SJCRH30 (cell line): ENCODE results near the gene KHDRBS1. TPM values are rescaled to one million over a fixed set of nuclear protein-coding genes. Genes with fewer than 3 reads are reported as not detected.
"Not testable (repeated sequence)": the region's sequence is repeated elsewhere in the genome, so short reads cannot be mapped to it uniquely, and the experiment has no call there.

ENCODE experiments used
- DNase-seq, 2 experiments: peaks; one replicate each; pipeline ENCODE4 v3.0.0-alpha.2; 2015 to 2020
- H3K27ac ChIP-seq: fragments of 250-450 bp; sonication (Bioruptor Pico); 2 replicates; pipeline ENCODE4 v1.5.1; 2020; ENCODE audit warnings: mild to moderate bottlenecking, moderate library complexity
- H3K27me3 ChIP-seq: fragments of 250-450 bp; sonication (Bioruptor Pico); 2 replicates; pipeline ENCODE4 v1.5.1; 2020; ENCODE audit warnings: mild to moderate bottlenecking, moderate library complexity
- H3K36me3 ChIP-seq: fragments of 250-450 bp; sonication (Bioruptor Pico); 2 replicates; pipeline ENCODE4 v1.5.1; 2020; ENCODE audit warnings: mild to moderate bottlenecking, moderate library complexity
- H3K4me1 ChIP-seq: fragments of 250-450 bp; sonication (Bioruptor Pico); 2 replicates; pipeline ENCODE4 v1.5.1; 2020; ENCODE audit warnings: mild to moderate bottlenecking, moderate library complexity
- H3K4me3 ChIP-seq: fragments of 250-450 bp; sonication (Bioruptor Pico); 2 replicates; pipeline ENCODE4 v1.5.1; 2020; ENCODE audit warnings: mild to moderate bottlenecking, moderate library complexity
- H3K9me3 ChIP-seq: fragments of 250-450 bp; sonication (Bioruptor Pico); replicated peaks from 2 replicates; pipeline ENCODE4 v1.5.1; 2020; ENCODE audit warnings: mild to moderate bottlenecking, moderate library complexity
- total RNA-seq: library from RNA; depleted of rRNA; stranded (reverse); fragments of >200 nt; shearing (Covaris generic); gene quantifications from 2 replicates; pipeline ENCODE4 v1.2.3, GENCODE V29; 2014

KHDRBS1 gene
- total RNA-seq, 1 experiment from 2014 or later: 138 TPM

DNA sequence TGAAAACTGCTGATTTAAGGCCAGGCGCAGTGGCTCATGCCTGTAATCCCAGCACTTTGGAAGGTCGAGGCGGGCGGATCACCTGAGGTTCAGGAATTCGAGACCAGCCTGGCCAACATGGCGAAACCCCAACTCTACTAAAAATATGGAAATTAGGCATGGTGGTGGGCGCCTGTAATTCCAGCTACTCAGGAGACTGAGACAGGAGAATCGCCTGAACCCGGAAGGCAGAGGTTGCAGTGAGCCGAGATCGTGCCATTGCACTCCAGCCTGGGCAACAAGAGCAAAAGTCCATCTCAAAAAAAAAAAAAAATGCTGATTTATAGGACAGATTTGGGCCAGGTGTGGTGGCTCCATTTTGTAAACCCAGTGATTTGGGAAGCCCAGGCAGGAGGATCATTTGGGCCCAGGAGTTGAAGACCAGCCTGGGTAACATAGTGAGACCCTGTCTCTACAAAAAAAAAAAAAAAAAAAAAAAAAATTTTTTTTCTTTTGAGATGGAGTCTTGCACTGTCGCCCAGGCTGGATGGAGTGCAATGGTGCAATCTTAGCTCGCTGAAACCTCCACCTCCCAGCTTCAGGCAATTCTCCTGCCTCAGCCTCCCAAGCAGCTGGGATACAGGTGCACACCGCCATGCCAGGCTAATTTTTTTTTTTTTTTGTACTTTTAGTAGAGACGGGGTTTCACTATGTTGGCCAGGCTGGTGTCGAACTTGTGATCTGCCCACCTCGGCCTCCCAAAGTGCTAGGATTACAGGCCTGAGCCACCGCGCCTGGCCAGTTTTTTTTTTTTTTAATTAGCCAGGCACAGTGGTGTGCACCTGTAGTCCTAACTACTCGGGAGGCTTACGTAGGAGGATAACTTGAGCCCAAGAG, 52.2 kb downstream of the KHDRBS1 start:
- not testable (repeated sequence) for H3K27ac ChIP-seq, H3K36me3 ChIP-seq, DNase-seq, H3K9me3 ChIP-seq, H3K4me3 ChIP-seq, H3K27me3 ChIP-seq
- H3K4me1 ChIP-seq: peaks cover 24% of the 10 kb centered on the region

DNA sequence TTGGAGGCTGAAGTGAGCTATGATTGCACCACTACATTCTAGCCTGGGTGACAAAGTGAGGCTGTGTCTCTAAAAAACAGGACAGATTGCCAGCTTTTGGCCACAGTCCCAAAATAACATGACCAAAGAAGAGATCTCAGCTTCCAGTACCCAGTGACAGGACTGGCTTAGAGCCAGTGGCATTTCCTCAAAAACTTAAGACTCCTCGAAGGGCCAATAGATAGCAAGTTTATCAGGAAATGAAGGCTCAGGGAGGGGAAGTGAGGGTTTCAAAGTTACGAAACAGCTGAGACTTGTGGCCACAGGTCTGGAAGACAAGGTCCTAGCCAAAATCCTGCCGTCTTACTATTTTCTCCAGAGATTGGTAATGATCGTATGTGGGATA, 52.8 kb downstream of the KHDRBS1 start:
- Histone ChIP-seq H3K27me3 (no peaks in the 10 kb centered on the region), H3K27ac (no peak overlapping the region), H3K4me1 (peaks cover 24% of the 10 kb centered on the region), H3K4me3 (no peak overlapping the region), H3K9me3 (no peaks in the 10 kb centered on the region), H3K36me3 (peaks cover 2% of the 10 kb centered on the region)
- DNase-seq: peak; percentile 21 to 60

DNA sequence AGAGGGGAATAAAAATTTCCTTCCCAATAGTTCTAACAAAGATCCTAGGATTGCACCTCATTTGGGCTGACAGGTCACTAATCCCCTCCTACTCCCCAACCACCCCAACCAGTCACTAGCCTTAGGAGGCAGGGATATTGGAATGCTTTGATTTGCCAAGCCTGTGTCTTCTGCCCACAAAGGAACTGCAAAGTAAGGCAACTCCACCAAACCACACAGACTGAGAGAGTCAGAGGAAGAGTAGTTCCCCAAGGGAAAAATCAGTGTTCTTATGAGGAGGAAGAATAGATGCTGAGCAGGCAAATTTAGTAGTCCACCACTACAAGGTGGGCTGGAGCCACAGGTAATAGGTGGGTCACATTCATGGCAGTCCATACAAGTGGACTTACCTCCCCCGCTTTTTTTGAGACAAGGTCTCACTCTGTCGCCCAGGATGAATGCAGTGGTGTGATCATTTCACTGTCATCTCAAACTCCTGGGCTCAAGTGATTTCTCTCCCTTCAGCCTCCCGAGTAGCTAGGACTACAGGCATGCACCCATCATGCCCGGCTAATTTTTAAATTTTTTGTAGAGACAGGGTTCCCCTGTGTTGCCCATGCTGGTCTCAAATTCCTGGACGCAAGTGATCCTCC, 55.4 kb downstream of the KHDRBS1 start:
- Histone ChIP-seq H3K27ac (no peak overlapping the region), H3K4me1 (peaks cover 10% of the 10 kb centered on the region)
- DNase-seq: no peak

DNA sequence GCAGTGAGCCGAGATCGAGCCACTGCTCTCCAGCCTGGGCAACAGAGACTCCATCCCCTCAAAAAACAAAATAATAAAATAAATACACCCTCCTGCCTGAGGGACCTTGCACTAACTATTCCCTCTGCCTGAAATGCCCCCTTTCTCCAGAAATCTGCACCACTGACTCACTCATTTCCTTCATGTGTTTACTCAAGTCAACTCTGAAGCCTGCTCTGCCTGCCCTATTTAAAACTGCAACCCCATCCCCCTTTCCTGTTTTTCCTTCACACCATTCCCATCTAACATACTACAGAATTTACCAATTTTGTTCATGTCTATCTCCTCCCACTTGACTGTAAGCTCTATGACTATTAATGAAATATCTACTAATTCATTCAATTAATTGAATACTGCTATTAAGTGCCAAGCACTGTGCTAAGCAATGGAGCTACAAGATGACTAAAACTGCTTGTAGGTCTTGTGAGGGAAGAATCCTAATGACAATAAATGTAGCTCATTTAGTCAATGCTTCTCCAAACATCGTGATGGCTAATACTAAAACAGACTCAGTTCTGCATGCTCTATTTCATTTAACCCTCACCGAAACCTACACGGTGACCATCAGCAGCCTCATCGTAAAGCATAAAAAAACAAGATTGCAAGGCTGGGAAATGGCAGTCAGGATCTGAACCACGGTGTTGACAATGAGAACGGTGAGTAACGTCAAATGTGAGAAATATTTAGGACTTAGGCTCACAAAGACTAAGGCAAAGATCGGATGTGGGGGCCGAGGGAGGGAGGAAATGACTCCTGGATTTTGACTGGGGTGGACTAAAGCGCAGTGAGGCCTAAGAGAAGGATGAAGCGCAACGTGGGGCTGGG, 58.3 kb downstream of the KHDRBS1 start:
- DNase-seq: peak in 1 of 2 experiments; percentile 35
- H3K27me3 ChIP-seq: no peaks in the 10 kb centered on the region
- no peaks in the 10 kb centered on the region for H3K9me3 ChIP-seq

More for the DNA sequence above, 55.4 kb downstream of the KHDRBS1 start:
- no peaks in the 10 kb centered on the region for H3K27me3 ChIP-seq
- no peaks in the 10 kb centered on the region for H3K36me3 ChIP-seq
- H3K4me3 ChIP-seq: no peak overlapping the region
- H3K9me3 ChIP-seq: no peaks in the 10 kb centered on the region

DNA sequence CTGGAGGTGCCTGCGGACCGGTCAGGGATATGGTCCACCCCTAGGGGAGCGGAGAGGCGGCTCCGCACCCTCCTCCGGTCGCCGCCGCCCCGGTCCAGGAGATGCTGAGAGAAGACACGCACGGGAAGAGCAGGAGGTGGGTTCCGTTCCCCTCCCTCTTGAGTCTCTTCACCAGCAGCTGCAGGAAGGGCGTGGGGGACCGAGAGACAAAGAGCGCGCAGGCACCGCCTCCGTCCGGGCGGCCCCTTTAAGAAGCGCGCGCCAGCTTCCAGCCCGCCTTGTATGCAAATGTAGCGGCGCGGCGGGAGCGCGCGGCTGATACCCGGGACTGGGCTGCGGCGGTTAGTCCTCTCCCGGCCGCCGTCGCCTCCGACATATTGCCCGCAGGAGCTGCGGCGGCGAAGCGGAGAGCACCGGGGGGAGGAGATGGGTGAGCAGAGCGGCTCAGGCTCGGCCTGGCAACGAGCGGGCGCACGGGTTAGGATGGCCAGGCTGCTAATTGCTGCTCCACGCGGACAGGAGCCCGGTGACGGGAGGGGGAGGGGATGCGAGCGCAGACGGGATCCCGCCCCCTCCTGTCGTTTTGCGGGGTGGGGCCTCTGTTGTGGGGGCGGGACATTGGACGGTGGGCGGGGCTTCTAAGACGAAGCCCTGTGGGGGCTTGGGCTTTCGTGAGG, 59.1 kb downstream of the KHDRBS1 start, which contains the start of gene TMEM39B:
Gene TMEM39B, plus strand, starts transcription at position 318 of the 677 bp plus-strand sequence. Its CDS starts 109 bp downstream, at position 427.
- Histone ChIP-seq H3K27ac (peak within 1 kb of the TSS; percentile 89), H3K4me3 (peak within 1 kb of the TSS; percentile 96), H3K27me3 (no peaks in the 10 kb centered on the region), H3K4me1 (peaks cover 6% of the 10 kb centered on the region; the same call in 1 of the 2 replicates), H3K9me3 (no peaks in the 10 kb centered on the region), H3K36me3 (peaks cover 6% of the 10 kb centered on the region; the same call in 1 of the 2 replicates)
- peak; percentile 97 to 98 for DNase-seq

More for the DNA sequence above, 58.3 kb downstream of the KHDRBS1 start:
- H3K4me1 ChIP-seq: peaks cover 6% of the 10 kb centered on the region; the same call in 1 of the 2 replicates
- peak overlapping the region; percentile 89 for H3K27ac ChIP-seq
- H3K4me3 ChIP-seq: peak overlapping the region; percentile 96
- H3K36me3 ChIP-seq: no peaks in the 10 kb centered on the region; the same call in 1 of the 2 replicates

DNA sequence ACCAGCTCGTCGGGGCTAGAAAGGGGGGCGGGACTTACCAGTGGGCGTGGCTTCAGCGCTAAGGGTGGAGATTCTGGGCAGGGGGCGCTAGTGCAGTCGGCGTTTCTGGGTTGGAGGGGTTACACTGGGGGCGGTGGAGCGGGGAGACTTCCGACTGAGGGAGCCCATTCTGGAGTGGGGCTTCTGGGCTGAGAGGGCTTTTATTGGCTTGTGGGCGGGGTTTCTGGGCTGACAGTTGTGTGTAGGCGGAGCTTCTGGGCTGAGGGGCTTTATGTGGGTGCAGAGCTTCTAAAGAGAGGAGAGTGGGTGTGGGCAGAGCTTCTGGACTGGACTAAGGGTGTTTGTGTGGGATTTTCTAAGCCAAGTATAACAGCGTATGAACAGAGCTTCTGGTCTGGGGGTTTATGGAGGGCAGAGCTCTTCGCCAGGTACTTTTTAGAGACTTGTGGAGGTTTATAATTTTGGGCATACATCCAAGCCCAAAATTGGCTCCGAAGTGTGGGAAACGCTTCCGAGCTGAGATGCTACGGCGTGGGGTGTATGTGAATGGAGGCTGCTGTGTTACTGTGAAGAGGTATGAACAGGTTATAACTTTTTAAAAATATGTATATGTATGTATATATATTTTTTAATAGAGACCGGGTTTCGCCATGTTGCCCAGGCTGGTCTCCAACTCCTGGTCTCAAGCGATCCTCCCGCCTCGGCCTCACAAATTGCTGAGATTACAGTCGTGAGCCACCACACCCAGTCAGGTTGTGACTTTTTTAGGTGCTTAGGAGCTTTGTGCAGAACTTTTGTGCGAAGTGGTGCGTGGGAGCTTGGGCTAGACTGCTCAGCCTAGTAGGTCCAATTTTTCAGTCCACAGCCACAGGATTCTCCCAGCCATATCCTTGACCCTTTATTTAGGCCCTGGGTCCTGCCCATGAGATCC, 59.9 kb downstream of the KHDRBS1 start:
- Histone ChIP-seq H3K4me3 (peak overlapping the region; percentile 96), H3K9me3 (no peaks in the 10 kb centered on the region), H3K27ac (peak overlapping the region; percentile 89), H3K4me1 (peaks cover 6% of the 10 kb centered on the region; the same call in 1 of the 2 replicates), H3K36me3 (peaks cover 8% of the 10 kb centered on the region; the same call in 1 of the 2 replicates), H3K27me3 (no peaks in the 10 kb centered on the region)
- DNase-seq: peak; percentile 96 to 98

DNA sequence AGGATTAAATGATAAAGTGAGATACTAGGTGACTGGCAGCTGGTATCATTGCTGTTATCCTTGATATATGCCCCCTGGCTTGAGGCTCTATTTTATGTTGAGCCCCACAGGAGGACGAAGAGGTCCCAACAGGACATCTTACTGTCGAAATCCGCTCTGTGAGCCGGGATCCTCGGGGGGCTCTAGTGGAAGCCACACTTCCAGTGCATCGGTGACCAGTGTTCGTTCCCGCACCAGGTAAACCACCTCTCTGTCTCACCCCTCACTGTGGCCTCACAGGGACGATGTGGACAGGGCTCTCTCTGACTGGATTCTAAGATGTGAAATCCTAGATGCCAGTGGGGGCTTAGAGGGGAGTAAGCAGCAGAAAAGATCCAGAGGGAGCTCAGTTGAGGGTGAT, 61.2 kb downstream of the KHDRBS1 start:
- no peaks in the 10 kb centered on the region for H3K27me3 ChIP-seq

DNA sequence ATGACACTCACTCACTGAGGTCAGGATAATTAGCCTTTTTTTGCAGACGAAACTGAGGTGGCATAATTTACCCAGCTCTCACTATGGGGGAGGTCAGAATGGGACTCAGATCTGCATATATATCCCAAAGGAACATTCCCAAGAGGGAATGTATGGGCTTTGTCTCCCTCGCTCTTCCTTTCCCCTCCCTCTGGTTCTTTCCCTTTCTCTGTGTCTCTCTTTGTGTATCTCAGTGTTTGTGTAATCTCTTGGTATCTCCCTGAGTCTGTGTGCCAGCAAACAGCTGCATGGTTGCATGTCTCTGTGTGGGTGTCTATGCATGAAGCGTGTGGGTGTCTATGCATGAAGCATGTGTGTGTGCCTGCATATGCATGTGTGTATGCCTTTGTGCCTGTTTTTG, 63.8 kb downstream of the KHDRBS1 start:
- no peaks in the 10 kb centered on the region for H3K27me3 ChIP-seq
- no peak overlapping the region for H3K27ac ChIP-seq
- no peaks in the 10 kb centered on the region for H3K9me3 ChIP-seq
- peaks cover 28% of the 10 kb centered on the region for H3K36me3 ChIP-seq
- no peak overlapping the region for H3K4me3 ChIP-seq
- H3K4me1 ChIP-seq: no peaks in the 10 kb centered on the region
- no peak for DNase-seq

More for the DNA sequence above, 61.2 kb downstream of the KHDRBS1 start:
- no peak for DNase-seq
- Histone ChIP-seq H3K27ac (no peak overlapping the region), H3K4me3 (no peak overlapping the region), H3K9me3 (no peaks in the 10 kb centered on the region), H3K4me1 (peaks cover 6% of the 10 kb centered on the region; the same call in 1 of the 2 replicates), H3K36me3 (peaks cover 16% of the 10 kb centered on the region)

DNA sequence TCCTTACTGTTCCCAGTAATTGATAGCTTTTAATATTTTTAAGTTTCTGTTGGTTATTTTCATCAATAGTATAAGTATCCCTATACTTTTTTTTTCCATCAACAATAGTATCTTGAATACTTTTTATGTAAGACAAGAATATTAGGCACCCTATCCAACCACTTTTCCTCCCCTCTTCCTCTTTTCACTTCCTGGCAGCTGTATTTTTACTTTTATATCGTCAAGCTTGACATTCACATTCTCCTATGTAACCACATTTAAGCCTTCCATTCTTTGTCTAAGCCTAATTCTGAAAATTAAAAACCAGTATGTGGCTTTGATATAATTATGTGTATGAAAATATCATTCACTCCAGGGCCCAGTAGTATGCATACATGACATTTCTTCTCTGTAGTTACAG, 68.4 kb downstream of the KHDRBS1 start:
- H3K36me3 ChIP-seq: peaks cover 51% of the 10 kb centered on the region
- H3K4me1 ChIP-seq: no peaks in the 10 kb centered on the region
- no peak overlapping the region for H3K27ac ChIP-seq
- H3K4me3 ChIP-seq: no peak overlapping the region
- H3K9me3 ChIP-seq: 0 out of 2 replicates have a peak, but pooled peaks cover 3% of the 10 kb centered on the region
- no peaks in the 10 kb centered on the region for H3K27me3 ChIP-seq
- no peak for DNase-seq

DNA sequence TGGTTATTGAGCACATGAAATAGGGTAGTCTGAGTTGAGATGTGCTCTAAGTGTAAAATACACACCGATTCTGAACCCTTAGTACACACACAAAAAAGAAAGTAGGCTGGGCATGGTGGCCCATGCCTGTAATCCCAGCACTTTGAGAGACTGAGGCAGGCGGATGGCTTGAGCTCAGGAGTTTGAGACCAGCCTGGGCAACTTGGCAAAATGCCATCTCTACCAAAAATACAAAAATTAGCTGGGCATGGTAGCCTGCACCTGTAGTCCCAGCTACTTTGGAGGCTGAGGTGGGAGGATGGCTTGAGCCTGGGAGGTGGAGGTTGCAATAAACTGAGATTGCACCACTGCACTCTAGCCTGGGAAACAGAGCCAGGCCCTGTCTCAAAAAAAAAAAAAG, 72.7 kb downstream of the KHDRBS1 start:
- not testable (repeated sequence) for H3K4me1 ChIP-seq, H3K4me3 ChIP-seq, DNase-seq, H3K27ac ChIP-seq, H3K9me3 ChIP-seq, H3K27me3 ChIP-seq
- peaks cover 37% of the 10 kb centered on the region for H3K36me3 ChIP-seq

DNA sequence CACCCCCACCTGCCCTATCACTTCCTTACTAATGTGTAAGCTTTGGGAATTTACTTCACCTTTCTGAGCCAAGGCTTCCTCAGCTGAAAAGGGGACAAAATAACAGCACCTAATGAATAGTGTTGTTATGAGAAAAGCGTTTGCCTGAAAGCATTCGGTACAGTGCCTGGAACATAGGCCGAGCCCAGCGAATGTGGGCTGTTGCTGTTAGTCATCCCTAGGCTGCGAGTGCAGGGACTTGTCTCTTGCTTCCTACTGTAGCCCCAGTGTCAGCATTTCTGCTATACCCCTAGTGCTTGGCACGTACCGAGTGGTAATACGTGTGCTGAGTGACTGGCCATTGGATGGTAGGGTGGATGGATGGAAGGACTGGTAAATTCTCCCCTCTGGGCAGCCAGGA, 77.5 kb downstream of the KHDRBS1 start:
- H3K4me3 ChIP-seq: no peak overlapping the region
- H3K27ac ChIP-seq: no peak overlapping the region
- H3K27me3 ChIP-seq: no peaks in the 10 kb centered on the region
- DNase-seq: no peak
- peaks cover 50% of the 10 kb centered on the region for H3K36me3 ChIP-seq
- no peaks in the 10 kb centered on the region for H3K4me1 ChIP-seq
- H3K9me3 ChIP-seq: no peaks in the 10 kb centered on the region

DNA sequence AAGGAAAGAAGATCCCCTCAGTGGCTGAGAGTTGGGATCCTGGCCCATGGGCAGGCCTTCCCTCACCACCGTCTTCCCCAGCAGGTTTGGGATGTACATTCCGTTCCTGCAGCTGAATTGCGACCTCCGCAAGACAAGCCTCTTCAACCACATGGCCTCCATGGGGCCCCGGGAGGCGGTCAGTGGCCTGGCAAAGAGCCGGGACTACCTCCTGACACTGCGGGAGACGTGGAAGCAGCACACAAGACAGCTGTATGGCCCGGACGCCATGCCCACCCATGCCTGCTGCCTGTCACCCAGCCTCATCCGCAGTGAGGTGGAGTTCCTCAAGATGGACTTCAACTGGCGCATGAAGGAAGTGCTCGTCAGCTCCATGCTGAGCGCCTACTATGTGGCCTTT, 77.9 kb downstream of the KHDRBS1 start:
- no peaks in the 10 kb centered on the region for H3K27me3 ChIP-seq
- peaks cover 49% of the 10 kb centered on the region for H3K36me3 ChIP-seq
- H3K4me1 ChIP-seq: no peaks in the 10 kb centered on the region
- no peaks in the 10 kb centered on the region for H3K9me3 ChIP-seq
- DNase-seq: no peak
- H3K27ac ChIP-seq: no peak overlapping the region
- no peak overlapping the region for H3K4me3 ChIP-seq
